ENCODE measurements around the gene FPR3. TPM values are rescaled to one million over a fixed set of nuclear protein-coding genes. Genes with fewer than 3 reads are reported as not detected.

FPR3 gene
- polyA plus RNA-seq, 1 donor: 0.16 TPM

Other genes starting within 250 kb of the FPR3 start
- 8.1 TPM for gene ZNF175, start 223.9 kb upstream of the FPR3 start, polyA plus RNA-seq (ENCODE audit: insufficient read length)
- gene SIGLEC5, start 164.8 kb upstream of the FPR3 start, polyA plus RNA-seq (ENCODE audit: insufficient read length): 0.71 TPM
- 0.94 TPM for gene SIGLEC14, start 148.3 kb upstream of the FPR3 start, polyA plus RNA-seq (ENCODE audit: insufficient read length)
- gene SPACA6, start 101.8 kb upstream of the FPR3 start, polyA plus RNA-seq (ENCODE audit: insufficient read length): 7.4 TPM
- gene HAS1, start 71.2 kb upstream of the FPR3 start, polyA plus RNA-seq (ENCODE audit: insufficient read length): 0.11 TPM
- gene FPR1, start 43.3 kb upstream of the FPR3 start, polyA plus RNA-seq (ENCODE audit: insufficient read length): 1.1 TPM
- 0.19 TPM for gene FPR2, start 34.0 kb upstream of the FPR3 start, polyA plus RNA-seq (ENCODE audit: insufficient read length)
- 21.9 TPM for gene ZNF577, start 92.8 kb downstream of the FPR3 start, polyA plus RNA-seq (ENCODE audit: insufficient read length)
- gene ZNF649, start 109.9 kb downstream of the FPR3 start, polyA plus RNA-seq (ENCODE audit: insufficient read length): 11.1 TPM
- gene ZNF613, start 132.3 kb downstream of the FPR3 start, polyA plus RNA-seq (ENCODE audit: insufficient read length): 6.1 TPM
- 7.0 TPM for gene ZNF350, start 191.7 kb downstream of the FPR3 start, polyA plus RNA-seq (ENCODE audit: insufficient read length)
- 9.9 TPM for gene ZNF615, start 213.1 kb downstream of the FPR3 start, polyA plus RNA-seq (ENCODE audit: insufficient read length)
- gene ZNF614, start 233.2 kb downstream of the FPR3 start, polyA plus RNA-seq (ENCODE audit: insufficient read length): 7.8 TPM